Cardiac fibroblast (primary cell): ENCODE results near the gene SCN2B.

ENCODE experiments used
- DNase-seq, 2 donors: peaks; one replicate each; pipeline versions ENCODE4 v3.0.0 to v3.0.0-alpha.2; 2010; ENCODE audit warnings: low read depth in 2 of 2
- H3K4me3 ChIP-seq, 2 donors: replicated peaks in 1 of 2; 1 replicate in 1 of 2; 2 replicates in 1 of 2; pipeline ENCODE4 v1.5.1; 2011; ENCODE audit warnings: low read depth in 2 of 2, low read length in 2 of 2, mild to moderate bottlenecking in 2 of 2, moderate library complexity in 1 of 2
- TF ChIP-seq, protein P1 (sequence below): IDR thresholded peaks from one replicate; pipeline ENCODE4 v1.5.1; 2011; ENCODE audit warnings: low read depth, mild to moderate bottlenecking, low read length, inconsistent platforms

Gene SCN2B

DNA sequence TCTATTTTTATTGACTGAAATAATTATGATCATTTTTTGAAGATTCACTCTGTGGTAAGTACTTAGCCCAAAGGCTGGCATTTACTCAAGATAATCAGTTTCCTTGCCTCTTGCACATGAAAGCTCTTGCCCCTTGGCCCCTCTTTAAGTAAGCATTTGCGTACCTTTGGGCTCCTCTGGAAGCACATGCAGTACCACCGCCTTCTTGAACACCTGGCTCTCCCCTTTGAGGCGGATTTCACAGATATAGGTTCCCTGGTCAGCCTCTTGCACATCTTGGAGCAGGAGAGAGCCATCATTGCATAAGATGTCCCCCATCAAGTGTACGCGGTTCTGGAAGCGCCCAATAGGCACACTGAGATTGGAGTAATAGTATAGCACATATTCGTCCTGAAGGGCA is 33.9 kb upstream of the SCN2B start:
- no peak for DNase-seq
- TF ChIP-seq, protein P1, sequence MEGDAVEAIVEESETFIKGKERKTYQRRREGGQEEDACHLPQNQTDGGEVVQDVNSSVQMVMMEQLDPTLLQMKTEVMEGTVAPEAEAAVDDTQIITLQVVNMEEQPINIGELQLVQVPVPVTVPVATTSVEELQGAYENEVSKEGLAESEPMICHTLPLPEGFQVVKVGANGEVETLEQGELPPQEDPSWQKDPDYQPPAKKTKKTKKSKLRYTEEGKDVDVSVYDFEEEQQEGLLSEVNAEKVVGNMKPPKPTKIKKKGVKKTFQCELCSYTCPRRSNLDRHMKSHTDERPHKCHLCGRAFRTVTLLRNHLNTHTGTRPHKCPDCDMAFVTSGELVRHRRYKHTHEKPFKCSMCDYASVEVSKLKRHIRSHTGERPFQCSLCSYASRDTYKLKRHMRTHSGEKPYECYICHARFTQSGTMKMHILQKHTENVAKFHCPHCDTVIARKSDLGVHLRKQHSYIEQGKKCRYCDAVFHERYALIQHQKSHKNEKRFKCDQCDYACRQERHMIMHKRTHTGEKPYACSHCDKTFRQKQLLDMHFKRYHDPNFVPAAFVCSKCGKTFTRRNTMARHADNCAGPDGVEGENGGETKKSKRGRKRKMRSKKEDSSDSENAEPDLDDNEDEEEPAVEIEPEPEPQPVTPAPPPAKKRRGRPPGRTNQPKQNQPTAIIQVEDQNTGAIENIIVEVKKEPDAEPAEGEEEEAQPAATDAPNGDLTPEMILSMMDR, result no peak

DNA sequence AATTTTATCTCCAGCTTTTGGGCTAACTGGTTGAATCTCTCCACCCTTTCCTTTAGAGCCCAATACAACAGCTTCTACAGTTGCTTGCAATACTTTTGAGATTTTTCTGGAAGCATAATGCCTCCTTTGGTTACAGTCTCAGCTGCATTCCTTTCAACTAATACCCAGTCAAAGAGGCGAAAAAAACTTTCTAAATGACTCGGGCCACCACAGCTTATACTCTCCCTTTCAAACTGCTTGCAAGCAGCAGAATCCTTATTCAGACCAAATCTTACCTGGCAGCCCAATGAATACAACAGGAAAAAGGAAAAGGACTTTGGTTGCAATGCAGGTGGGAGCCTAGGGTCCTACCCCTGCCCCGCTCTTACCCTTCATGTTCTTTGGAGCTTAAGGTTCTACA is 32.6 kb upstream of the SCN2B start:
- TF ChIP-seq, protein P1, result no peak

More for the DNA sequence above, 33.9 kb upstream of the SCN2B start:
- no peak overlapping the region for H3K4me3 ChIP-seq

DNA sequence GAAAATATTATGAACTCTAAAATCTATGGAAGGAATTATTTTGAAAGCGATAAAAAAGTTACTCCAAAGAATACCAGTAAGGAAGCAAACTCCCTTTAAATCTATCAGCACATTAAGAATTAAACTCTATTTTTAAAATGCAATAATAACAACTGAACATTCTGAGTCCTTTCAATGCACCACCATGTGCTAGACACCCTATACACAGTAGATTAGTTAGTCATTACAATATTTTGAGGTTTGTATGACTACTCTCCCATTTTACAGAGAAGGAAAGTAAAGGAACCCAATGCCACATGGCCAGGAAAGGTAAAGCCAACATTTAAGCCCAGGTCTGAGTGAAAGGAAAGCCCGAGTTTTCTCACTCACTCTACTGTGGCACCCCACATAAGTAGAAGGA is 30.6 kb upstream of the SCN2B start:
- no peak for DNase-seq
- TF ChIP-seq, protein P1, result no peak
- no peak overlapping the region for H3K4me3 ChIP-seq

More for the DNA sequence above, 32.6 kb upstream of the SCN2B start:
- no peak overlapping the region for H3K4me3 ChIP-seq
- DNase-seq, result no peak

DNA sequence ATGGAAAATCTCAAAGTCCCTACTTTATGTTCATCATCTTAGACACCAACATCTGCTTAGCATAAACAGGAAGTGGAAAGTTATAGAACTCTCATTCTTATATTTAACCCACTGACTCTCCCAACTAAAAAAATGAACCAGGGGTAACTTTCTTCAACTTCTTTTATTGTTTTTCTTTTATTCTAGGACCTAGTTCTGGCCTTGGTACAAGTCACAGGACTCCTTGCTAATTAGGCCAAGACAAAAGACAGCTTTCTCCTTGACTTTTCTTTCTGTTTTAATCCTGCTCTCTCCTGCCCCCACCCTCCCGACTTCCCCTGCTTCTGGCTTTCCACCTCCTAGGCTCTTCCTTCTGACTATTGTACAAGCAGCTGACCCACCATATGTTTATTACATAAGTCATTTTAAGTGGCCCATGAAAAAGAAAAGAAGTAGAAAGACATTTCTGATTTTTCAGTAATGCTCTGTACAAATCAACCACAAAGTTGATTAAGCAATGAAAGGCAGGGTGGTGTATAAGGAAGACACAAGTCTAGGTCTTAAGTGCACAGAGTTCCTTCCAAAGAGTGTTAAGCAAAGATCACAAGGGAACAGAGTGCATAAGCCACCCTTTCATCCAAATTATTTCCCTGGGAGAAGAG is 30.1 kb upstream of the SCN2B start:
- no peak for DNase-seq

DNA sequence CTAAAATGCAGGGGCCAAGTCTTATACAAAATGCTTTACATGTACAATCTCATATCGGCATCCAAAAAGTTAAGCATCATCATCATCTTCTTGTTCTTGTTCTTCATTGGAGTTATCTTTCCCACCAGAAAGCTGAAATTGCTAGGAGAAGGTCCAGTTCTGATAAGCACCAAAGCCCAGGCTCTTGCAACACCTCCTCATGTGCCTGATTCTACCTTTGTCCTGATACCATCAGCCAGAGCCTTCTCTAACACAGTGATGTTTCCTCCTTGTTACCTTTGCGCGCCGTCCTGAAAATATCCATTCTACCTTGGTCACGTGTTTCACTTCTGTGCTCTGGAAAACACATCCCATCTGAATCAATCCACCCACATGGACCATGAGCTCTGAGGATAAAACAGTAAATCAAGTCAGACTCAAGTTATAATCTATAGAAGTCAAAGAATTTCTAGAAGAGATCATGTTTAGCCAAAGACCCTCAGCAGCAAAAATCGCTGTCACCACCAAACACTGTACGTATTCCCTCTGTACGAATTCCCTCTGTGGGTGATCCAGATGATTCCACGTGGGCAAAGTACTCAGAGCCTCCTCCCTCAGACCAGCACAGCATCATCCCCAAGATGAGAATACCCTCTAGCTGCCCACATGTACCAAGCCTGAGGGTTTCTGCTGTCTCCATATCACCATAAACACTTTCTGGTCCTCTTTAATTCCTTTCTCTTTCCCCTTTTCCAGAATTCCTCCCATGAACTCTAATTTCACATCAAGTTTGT is 29.4 kb upstream of the SCN2B start:
- TF ChIP-seq, protein P1, result no peak
- no peak for DNase-seq

More for the DNA sequence above, 30.1 kb upstream of the SCN2B start:
- H3K4me3 ChIP-seq, result no peak overlapping the region
- TF ChIP-seq, protein P1, result no peak

DNA sequence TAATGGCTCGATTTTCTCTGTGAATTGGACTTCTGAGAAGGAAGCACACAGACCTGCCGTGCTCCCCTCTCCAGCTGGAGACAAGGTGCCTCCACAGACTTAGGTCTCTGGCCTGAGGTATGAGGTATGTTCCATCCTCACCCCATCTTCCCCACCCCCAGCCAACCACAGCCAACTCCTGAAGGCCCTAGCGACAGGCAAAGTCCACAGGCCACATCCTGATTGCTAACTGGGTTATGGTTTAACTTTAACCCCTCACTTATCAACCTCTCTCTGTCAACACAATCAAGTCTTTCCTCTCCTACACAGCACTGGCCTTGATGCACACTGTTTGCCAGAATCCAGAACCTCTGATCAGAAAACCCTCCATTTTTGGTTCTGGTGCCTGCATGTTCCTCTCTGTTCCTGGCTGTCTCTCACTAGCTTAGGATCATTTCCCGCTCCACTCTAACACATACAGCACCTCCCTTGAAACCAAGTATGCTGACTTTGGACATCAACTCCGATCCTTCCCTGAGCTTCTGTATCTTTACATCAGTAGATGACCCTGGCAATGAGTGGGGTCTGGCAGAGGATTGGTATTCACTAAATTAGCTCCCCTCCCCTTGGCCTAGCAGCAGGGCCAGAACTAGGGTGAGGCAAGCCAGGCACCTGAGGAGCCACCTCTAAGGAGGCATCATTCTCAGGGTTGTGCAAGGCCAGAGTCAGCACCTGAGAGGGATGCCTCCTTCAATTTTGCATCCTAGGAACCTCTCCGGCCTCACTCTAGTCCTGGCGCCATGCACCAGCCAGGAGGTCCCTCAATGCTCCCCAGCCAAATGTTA is 26.4 kb upstream of the SCN2B start:
- TF ChIP-seq, protein P1, result no peak
- DNase-seq, result no peak
- no peak overlapping the region for H3K4me3 ChIP-seq

More for the DNA sequence above, 29.4 kb upstream of the SCN2B start:
- H3K4me3 ChIP-seq, result no peak overlapping the region
